SK-N-SH (cell line): ENCODE measurements around the gene RCAN2. TPM values are rescaled to one million over a fixed set of nuclear protein-coding genes. Genes with fewer than 3 reads are reported as not detected.

Experiments used
- CTCF ChIA-PET: fragments of 300-600, 350-600 bp; formaldehyde crosslinking; extraction: SDS; loops from one replicate; lab custom pipeline; 2021; lab: Yijun Ruan, JAX
- POLR2A ChIA-PET: fragments of 350-600 bp; sonication (Branson Sonifier 250); formaldehyde crosslinking; extraction: SDS; loops from one replicate; lab custom pipeline; 2020; ENCODE audit warnings: antibody characterized with exemption, inconsistent platforms; lab: Yijun Ruan, JAX
- DNase-seq: peaks from one replicate; pipeline ENCODE4 v3.0.0; 2012
- H2AFZ ChIP-seq: fragments of 200-600 bp; sonication (generic); 2 replicates; pipeline ENCODE4 v1.8.1; 2016; ENCODE audit warnings: antibody characterized with exemption, mild to moderate bottlenecking, low read depth
- H3F3A ChIP-seq: fragments of 200-600 bp; sonication (generic); replicated peaks from 2 replicates; pipeline ENCODE3; 2016; ENCODE audit warnings: antibody characterized with exemption, mild to moderate bottlenecking; ENCODE audit not compliant: insufficient read depth
- H3K27ac ChIP-seq, 2 experiments: fragments of 200-500 bp in 1 of 2; fragments of 200-600 bp in 1 of 2; sonication (Bioruptor generic) in 1 of 2; sonication (generic), shearing (Covaris generic) in 1 of 2; 2 replicates each; pipeline versions ENCODE4 v1.5.1 to v1.6.1; 2014 to 2016; ENCODE audit warnings: low read depth in 2 of 2, inconsistent platforms in 1 of 2, low read length in 1 of 2, mild to moderate bottlenecking in 1 of 2, mixed read lengths in 1 of 2
- H3K27me3 ChIP-seq: fragments of 200-600 bp; sonication (generic), shearing (Covaris generic); 2 replicates; pipeline ENCODE4 v1.6.1; 2016; ENCODE audit warnings: mixed run types; ENCODE audit not compliant: insufficient read depth
- H3K36me3 ChIP-seq, 2 experiments: fragments of 200-500 bp in 1 of 2; fragments of 200-600 bp in 1 of 2; sonication (Bioruptor generic) in 1 of 2; sonication (generic) in 1 of 2; replicated peaks in 1 of 2; 2 replicates each; pipeline versions ENCODE3 to v1.5.1; 2014 to 2016; ENCODE audit warnings: low read length in 1 of 2, mild to moderate bottlenecking in 1 of 2; ENCODE audit not compliant: insufficient read depth in 2 of 2, control insufficient read depth in 1 of 2
- H3K4me1 ChIP-seq, 2 experiments: fragments of 200-500 bp in 1 of 2; fragments of 200-600 bp in 1 of 2; sonication (Bioruptor generic) in 1 of 2; sonication (generic), shearing (Covaris generic) in 1 of 2; 2 replicates each; pipeline versions ENCODE4 v1.5.1 to v1.6.1; 2014 to 2016; ENCODE audit warnings: low read depth in 1 of 2, low read length in 1 of 2, mixed run types in 1 of 2; ENCODE audit not compliant: insufficient read depth in 2 of 2, control insufficient read depth in 1 of 2
- H3K4me2 ChIP-seq: fragments of 200-600 bp; sonication (generic), shearing (Covaris generic); 2 replicates; pipeline ENCODE4 v1.6.1; 2017; ENCODE audit warnings: mixed run types
- H3K4me3 ChIP-seq, 2 experiments: fragments of 200-500 bp in 1 of 2; fragments of 200-600 bp in 1 of 2; sonication (Bioruptor generic) in 1 of 2; sonication (generic), shearing (Covaris generic) in 1 of 2; 2 replicates each; pipeline versions ENCODE4 v1.5.1 to v1.8.1; 2014 to 2016; ENCODE audit warnings: low read depth in 2 of 2, inconsistent platforms in 1 of 2, low read length in 1 of 2, mild to moderate bottlenecking in 1 of 2, mixed read lengths in 1 of 2, moderate library complexity in 1 of 2
- H3K79me2 ChIP-seq: fragments of 200-600 bp; sonication (generic); 2 replicates; pipeline ENCODE4 v1.8.1; 2017; ENCODE audit warnings: mild to moderate bottlenecking; ENCODE audit not compliant: insufficient read depth
- H3K9ac ChIP-seq: fragments of 200-600 bp; sonication (generic); 2 replicates; pipeline ENCODE4 v1.6.1; 2017; ENCODE audit warnings: mixed run types
- H3K9me2 ChIP-seq: fragments of 200-600 bp; sonication (generic); 2 replicates; pipeline ENCODE4 v1.6.1; 2017; ENCODE audit warnings: mixed run types
- H3K9me3 ChIP-seq: fragments of 200-600 bp; sonication (generic); 2 replicates; pipeline ENCODE4 v1.6.1; 2017; ENCODE audit warnings: mixed run types, mild to moderate bottlenecking, moderate library complexity
- H4K20me1 ChIP-seq: fragments of 200-600 bp; sonication (generic); 2 replicates; pipeline ENCODE4 v1.6.1; 2017; ENCODE audit warnings: mild to moderate bottlenecking, mixed run types; ENCODE audit not compliant: insufficient read depth
- EZH2phosphoT487 ChIP-seq: fragments of 200-600 bp; sonication (generic); IDR thresholded peaks from 2 replicates; pipeline ENCODE4 v1.6.1; 2017; ENCODE audit warnings: low read depth, mixed run types, mild to moderate bottlenecking, antibody characterized with exemption, moderate library complexity, borderline replicate concordance
- FOXJ3 ChIP-seq: sonication (generic); formaldehyde crosslinking; IDR thresholded peaks from 2 replicates; pipeline ENCODE4 v1.5.1; 2020; ENCODE audit warnings: mild to moderate bottlenecking, missing genetic modification reagents
- FOXM1 ChIP-seq: IDR thresholded peaks from 2 replicates; pipeline ENCODE4 v1.4.0; 2012; ENCODE audit warnings: low read depth, mild to moderate bottlenecking
- GABPA ChIP-seq: IDR thresholded peaks from 2 replicates; pipeline ENCODE4 v1.4.0; 2012; ENCODE audit warnings: low read depth, mild to moderate bottlenecking
- IRF3 ChIP-seq: fragments of 150-350 bp; IDR thresholded peaks from 2 replicates; pipeline ENCODE4 v1.6.1; 2016; ENCODE audit warnings: mild to moderate bottlenecking, low read depth, low read length
- NRF1 ChIP-seq: IDR thresholded peaks from 2 replicates; pipeline ENCODE4 v1.6.1; 2012; ENCODE audit warnings: low read depth, mild to moderate bottlenecking, low read length
- PBX3 ChIP-seq: IDR thresholded peaks from 2 replicates; pipeline ENCODE4; 2012
- POLR2AphosphoS5 ChIP-seq: IDR thresholded peaks from 2 replicates; pipeline ENCODE4 v1.6.1; 2012; ENCODE audit warnings: low read depth, low read length
- SIN3A ChIP-seq: IDR thresholded peaks from 2 replicates; pipeline ENCODE4 v1.6.1; 2012; ENCODE audit warnings: low read depth, mild to moderate bottlenecking, low read length, moderate library complexity, borderline replicate concordance
- SMC3 ChIP-seq: IDR thresholded peaks from 2 replicates; pipeline ENCODE4 v1.6.1; 2012; ENCODE audit warnings: low read depth, low read length, improper control_type of control experiment
- TAF1 ChIP-seq: IDR thresholded peaks from 2 replicates; pipeline ENCODE4 v1.6.1; 2012; ENCODE audit warnings: low read depth, mild to moderate bottlenecking, low read length, moderate library complexity, borderline replicate concordance
- ZBTB33 ChIP-seq: IDR thresholded peaks from 2 replicates; pipeline ENCODE4 v1.4.0; 2012; ENCODE audit warnings: low read depth, borderline replicate concordance
- WGBS: methylation state at CpG from one replicate; pipeline ENCODE4 v1.1.6; 2017; ENCODE audit warnings: low lambda C conversion rate; 5-methylcytosine and 5-hydroxymethylcytosine counted together
- polyA plus RNA-seq, 3 experiments: library from polyadenylated mRNA; depleted of rRNA; stranded (reverse); fragments of >200 nt; gene quantifications; 2 replicates each; pipeline ENCODE4 v1.2.3, GENCODE V29; 2012
- TF ChIP-seq, protein P1 (sequence below): IDR thresholded peaks from 2 replicates; pipeline ENCODE4 v1.4.0; 2012; ENCODE audit warnings: low read depth, borderline replicate concordance
- TF ChIP-seq, protein P2 (sequence below): fragments of 150-350 bp; IDR thresholded peaks from 2 replicates; pipeline ENCODE4 v1.6.1; 2017; ENCODE audit warnings: antibody characterized with exemption, low read length, low read depth, borderline replicate concordance

RCAN2 gene
- polyA plus RNA-seq, 1 of the 3 experiments (the other 2 are of a cell fraction): not detected

GRCh38 chr6:46422619-46423018, 68.6 kb downstream of the RCAN2 start (continued):
- TF ChIP-seq IRF3 (no peak), PBX3 (no peak), FOXJ3 (CRISPR knock-in tag) (no peak), TAF1 (no peak)
- TF ChIP-seq, protein P1, sequence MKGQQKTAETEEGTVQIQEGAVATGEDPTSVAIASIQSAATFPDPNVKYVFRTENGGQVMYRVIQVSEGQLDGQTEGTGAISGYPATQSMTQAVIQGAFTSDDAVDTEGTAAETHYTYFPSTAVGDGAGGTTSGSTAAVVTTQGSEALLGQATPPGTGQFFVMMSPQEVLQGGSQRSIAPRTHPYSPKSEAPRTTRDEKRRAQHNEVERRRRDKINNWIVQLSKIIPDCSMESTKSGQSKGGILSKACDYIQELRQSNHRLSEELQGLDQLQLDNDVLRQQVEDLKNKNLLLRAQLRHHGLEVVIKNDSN: no peak

DNA sequence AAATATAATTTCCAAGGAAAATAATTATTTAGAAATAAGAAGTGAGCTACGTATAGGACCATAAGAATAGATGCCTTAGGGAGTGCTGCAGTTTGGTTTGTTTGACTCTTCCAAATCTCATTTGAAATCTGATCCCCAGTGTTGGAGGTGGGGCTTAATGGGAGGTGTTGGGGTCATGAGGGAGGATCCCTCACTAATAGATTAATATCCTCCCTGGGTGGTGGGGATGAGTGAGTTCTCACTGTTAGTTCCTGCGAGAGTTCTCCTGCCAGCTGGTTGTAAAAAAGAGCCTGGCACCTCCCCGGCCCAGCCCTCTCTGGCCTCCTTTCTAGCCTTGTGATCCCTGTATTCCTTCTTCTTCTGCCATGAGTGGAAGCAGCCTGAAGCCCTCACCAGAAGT, 69.3 kb downstream of the RCAN2 start:
- Histone ChIP-seq H3K36me3 (no peaks in the 10 kb centered on the region), H3K9me3 (no peaks in the 10 kb centered on the region), H3K9ac (no peak overlapping the region), H3K79me2 (no peaks in the 10 kb centered on the region), H2AFZ (no peak overlapping the region), H3K4me2 (no peak overlapping the region), H3K27ac (no peak overlapping the region), H3K9me2 (no peaks in the 10 kb centered on the region), H3K4me3 (no peak overlapping the region), H3F3A (no peaks in the 10 kb centered on the region), H3K27me3 (no peaks in the 10 kb centered on the region), H3K4me1 (no peaks in the 10 kb centered on the region), H4K20me1 (no peaks in the 10 kb centered on the region)
- TF ChIP-seq EZH2phosphoT487 (no peak), ZBTB33 (no peak), PBX3 (no peak), SIN3A (no peak), POLR2AphosphoS5 (no peak), SMC3 (no peak), FOXJ3 (CRISPR knock-in tag) (no peak), FOXM1 (no peak), GABPA (no peak), NRF1 (no peak)
- TF ChIP-seq, protein P2, sequence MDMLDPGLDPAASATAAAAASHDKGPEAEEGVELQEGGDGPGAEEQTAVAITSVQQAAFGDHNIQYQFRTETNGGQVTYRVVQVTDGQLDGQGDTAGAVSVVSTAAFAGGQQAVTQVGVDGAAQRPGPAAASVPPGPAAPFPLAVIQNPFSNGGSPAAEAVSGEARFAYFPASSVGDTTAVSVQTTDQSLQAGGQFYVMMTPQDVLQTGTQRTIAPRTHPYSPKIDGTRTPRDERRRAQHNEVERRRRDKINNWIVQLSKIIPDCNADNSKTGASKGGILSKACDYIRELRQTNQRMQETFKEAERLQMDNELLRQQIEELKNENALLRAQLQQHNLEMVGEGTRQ: no peak
- ChIA-PET POLR2A (no interaction called here), CTCF (interaction anchor here (1.3 kb wide), 1 partner anchor 12 kb away, joined by 3 read pairs; no protein-coding TSS in a partner anchor)
- WGBS: 14% methylated on average over 3 of the region's 3 CpGs
- no peak for DNase-seq
